HG03159 (cell line): Measurements from ENCODE around the gene GLMP.

Source experiments
- ATAC-seq: cut with Tn5 transposase; IDR thresholded peaks from one replicate; pipeline ENCODE4 v1.9.1; 2021; ENCODE audit warnings: mild to moderate bottlenecking, moderate library complexity; ENCODE audit not compliant: unreplicated experiment

The GLMP gene

GRCh38 chr1:156253634-156254033 lies 41.8 kb downstream of the GLMP start:
- no peak for ATAC-seq

GRCh38 chr1:156251527-156251926 lies 44.0 kb downstream of the GLMP start:
- ATAC-seq, result no peak

- ATAC-seq, result no peak
Observed at GRCh38 chr1:156249593-156249992, 45.9 kb downstream of the GLMP start.

DNA sequence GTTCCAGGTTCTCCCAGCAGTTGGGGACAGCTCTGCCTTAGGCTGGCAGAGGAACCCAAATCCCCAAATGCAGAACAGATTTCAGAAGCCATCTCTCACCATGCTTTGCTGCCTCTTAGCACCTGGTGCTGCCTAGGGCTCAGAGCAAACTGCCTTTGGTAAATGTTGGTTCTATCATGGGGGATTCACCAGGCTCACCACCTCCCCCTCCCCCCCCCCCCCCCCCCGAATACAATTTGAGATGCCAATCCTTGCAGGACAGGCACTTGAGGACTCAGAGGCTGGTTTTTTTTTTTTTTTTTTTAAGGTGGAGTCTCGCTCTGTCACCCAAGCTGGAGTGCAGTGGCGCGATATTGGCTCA lies 47.2 kb downstream of the GLMP start:
- no peak for ATAC-seq

DNA sequence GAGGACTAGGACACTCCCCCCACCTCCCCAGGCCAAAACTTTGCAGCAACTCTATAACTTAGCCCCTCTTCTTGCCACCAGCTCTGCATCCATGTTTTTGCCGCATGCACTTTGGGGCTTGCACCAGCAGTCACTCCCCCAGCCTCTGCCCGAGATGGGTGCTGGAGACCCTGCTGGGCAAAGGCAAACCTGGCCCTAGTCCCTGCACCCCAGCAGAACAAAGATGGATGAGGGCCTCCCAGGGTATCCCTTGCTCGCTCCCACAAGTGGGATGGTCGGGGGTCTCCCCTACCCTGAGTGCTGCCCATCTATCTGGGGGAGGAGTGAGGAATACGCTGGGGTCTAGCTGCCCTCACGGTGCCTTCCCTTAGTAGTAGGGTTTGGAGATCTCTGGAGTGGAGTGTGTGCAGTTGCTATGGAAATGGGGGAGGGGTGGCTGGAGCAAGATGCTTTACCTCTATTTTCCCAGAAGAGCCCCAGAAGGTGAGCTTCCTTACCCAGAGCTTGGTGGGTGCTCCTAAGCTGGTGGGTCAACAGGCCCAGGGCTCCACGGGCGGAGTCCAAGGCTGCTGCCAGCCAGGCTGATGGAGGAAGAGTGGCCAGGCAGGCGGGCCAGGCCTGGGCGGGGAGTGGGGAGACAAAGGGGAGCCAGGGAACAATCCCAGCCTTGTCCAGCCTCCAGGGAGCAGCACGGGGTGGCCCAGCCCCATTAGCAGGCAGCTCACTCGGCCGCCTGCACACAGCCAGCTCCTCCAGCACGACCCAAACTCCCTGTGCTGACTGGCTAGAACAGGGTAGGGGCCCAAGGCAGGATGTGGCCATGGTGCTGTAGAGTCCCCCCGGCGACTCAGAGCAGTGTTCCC lies 47.8 kb downstream of the GLMP start, which contains the start of gene PAQR6:
PAQR6 (minus strand) TSS at position 597 of the 863 bp plus-strand sequence. CDS start 1,325 bp downstream, outside the sequence.
- no peak for ATAC-seq

- no peak for ATAC-seq
Observed at GRCh38 chr1:156246781-156247459, 48.6 kb downstream of the GLMP start.

DNA sequence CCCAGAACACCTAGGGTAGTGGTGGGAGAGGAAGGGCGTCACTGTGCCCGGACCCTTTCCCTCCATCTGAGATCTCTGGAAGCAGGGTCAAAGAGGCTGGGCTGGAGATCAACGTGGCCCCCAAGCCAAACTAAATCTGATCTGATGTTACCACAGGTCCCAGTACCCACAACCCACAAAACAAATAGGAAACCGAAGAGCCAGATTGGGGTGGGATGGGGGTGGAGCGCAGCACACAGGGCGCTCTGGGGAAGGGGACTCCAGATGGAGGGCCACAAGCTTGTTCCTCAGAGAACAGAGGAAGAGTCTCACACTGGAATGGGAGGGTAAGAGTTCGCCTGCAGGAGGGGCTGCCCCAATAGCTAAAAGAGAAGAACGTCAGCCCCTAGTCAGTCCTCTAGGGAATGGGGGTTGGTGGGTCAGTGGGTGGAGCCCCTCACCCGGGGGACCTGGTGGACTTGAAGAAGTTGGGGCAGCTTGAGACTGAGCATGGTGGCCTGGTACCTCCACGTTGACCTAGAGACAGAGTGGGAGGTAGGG lies 49.2 kb downstream of the GLMP start:
- no peak for ATAC-seq

- ATAC-seq, result no peak
Observed at GRCh38 chr1:156245451-156246232, 49.8 kb downstream of the GLMP start.

- no peak for ATAC-seq
Observed at GRCh38 chr1:156244712-156245111, 50.8 kb downstream of the GLMP start.

DNA sequence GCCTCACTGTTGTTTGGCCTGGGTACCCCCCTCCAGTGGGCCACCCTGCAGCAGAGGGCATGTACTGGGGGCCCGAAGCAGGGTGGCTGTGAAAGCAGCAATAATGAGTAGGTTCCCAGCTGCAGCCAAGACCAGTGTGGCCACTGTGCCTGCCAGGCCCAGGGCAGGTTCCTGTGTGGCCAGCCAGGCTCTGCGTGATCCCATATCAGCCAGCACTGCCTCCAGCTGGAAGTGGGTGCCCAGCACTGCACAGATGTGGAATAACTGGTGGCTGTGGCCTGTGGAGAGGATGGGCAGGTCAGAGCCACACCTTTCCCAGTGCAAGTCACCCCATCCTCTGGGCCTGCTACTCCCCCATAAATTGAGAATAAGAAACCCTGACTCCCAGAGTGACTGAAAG lies 51.4 kb downstream of the GLMP start:
- no peak for ATAC-seq

GRCh38 chr1:156242738-156243137 lies 52.7 kb downstream of the GLMP start:
- no peak for ATAC-seq
